ENCODE measurements around the gene TUBB6. TPM values are rescaled to one million over a fixed set of nuclear protein-coding genes. Genes with fewer than 3 reads are reported as not detected.

TUBB6 gene
- total and polyA plus RNA-seq, 2 donors: 310 to 441 TPM

Small RNA genes lying within 50 kb of the gene (small RNA-seq; reads per million reads assigned to genes)
- gene RNU6-170P: not detected

Other genes with a start within 250 kb of the TUBB6 start
- 0.11 TPM for gene ANKRD62, start 214.4 kb upstream of the TUBB6 start, total RNA-seq
- gene ANKRD62, start 214.4 kb upstream of the TUBB6 start, polyA plus RNA-seq: not detected
- gene CIDEA, start 53.9 kb upstream of the TUBB6 start, total RNA-seq: 0.48 TPM
- 2.2 TPM for gene CIDEA, start 53.9 kb upstream of the TUBB6 start, polyA plus RNA-seq
- 41.1 TPM for gene AFG3L2, start 69.0 kb downstream of the TUBB6 start, total RNA-seq
- 31.5 TPM for gene AFG3L2, start 69.0 kb downstream of the TUBB6 start, polyA plus RNA-seq
- 4.2 TPM for gene PRELID3A, start 99.7 kb downstream of the TUBB6 start, total RNA-seq
- gene PRELID3A, start 99.7 kb downstream of the TUBB6 start, polyA plus RNA-seq: 3.4 TPM